Brain microvascular endothelial cell (primary cell): ENCODE data around the gene CDH4.
A peak's percentile ranks its signal among the peaks of the same experiment; 100 is the strongest.

Experiments used
- DNase-seq: peaks from one replicate; pipeline ENCODE4 v3.0.0-alpha.2; 2020
- H3K27ac ChIP-seq: fragments of 250-450 bp; sonication (Bioruptor Pico); 2 replicates; pipeline ENCODE4 v1.5.1; 2020; ENCODE audit warnings: mild to moderate bottlenecking, moderate library complexity
- H3K27me3 ChIP-seq: fragments of 250-450 bp; sonication (Bioruptor Pico); replicated peaks from 2 replicates; pipeline ENCODE4 v1.5.1; 2020; ENCODE audit warnings: mild to moderate bottlenecking
- H3K36me3 ChIP-seq: fragments of 250-450 bp; sonication (Bioruptor Pico); replicated peaks from 2 replicates; pipeline ENCODE4 v1.5.1; 2020; ENCODE audit warnings: mild to moderate bottlenecking
- H3K4me3 ChIP-seq: 2 replicates; pipeline ENCODE4 v1.5.1; 2011; ENCODE audit warnings: low read depth, mild to moderate bottlenecking, control low read depth, low read length, moderate library complexity
- CTCF ChIP-seq: IDR thresholded peaks from 2 replicates; pipeline ENCODE4 v1.5.1; 2011; ENCODE audit warnings: low read depth, mild to moderate bottlenecking, moderate library complexity, low read length, control low read depth, inconsistent platforms; ENCODE audit errors: missing control alignments
- in situ Hi-C: cut with HindIII; loops from 2 replicates; pipeline ENCODE4 v1.10.0; 2017; ENCODE audit warnings: low sequenced_read_pairs, low pct_ligation_motif_present

Gene CDH4

GRCh38 chr20:61246269-61246668 is 5.8 kb upstream of the CDH4 start:
- Histone ChIP-seq H3K27me3 (peaks cover 13% of the 10 kb centered on the region), H3K4me3 (no peak overlapping the region), H3K36me3 (no peaks in the 10 kb centered on the region), H3K27ac (no peak overlapping the region)
- no peak for TF ChIP-seq CTCF
- no peak for DNase-seq
- in situ Hi-C loops, result no loop called here

GRCh38 chr20:61249626-61250025 is 2.4 kb upstream of the CDH4 start:
- H3K27me3 ChIP-seq, result peaks cover 27% of the 10 kb centered on the region
- H3K27ac ChIP-seq, result no peak overlapping the region
- in situ Hi-C loops, result no loop called here
- no peaks in the 10 kb centered on the region for H3K36me3 ChIP-seq
- no peak for DNase-seq
- H3K4me3 ChIP-seq, result no peak overlapping the region
- no peak for TF ChIP-seq CTCF

GRCh38 chr20:61252601-61253263 is 671 bp downstream of the CDH4 start:
- TF ChIP-seq CTCF, result no peak
- in situ Hi-C loops, result no loop called here
- Histone ChIP-seq H3K27ac (no peak overlapping the region), H3K27me3 (peaks cover 27% of the 10 kb centered on the region), H3K4me3 (peak overlapping the region; percentile 56), H3K36me3 (no peaks in the 10 kb centered on the region)
- DNase-seq, result no peak

- DNase-seq, result no peak
- peak; percentile 52 for TF ChIP-seq CTCF
- peak overlapping the region; percentile 56 for H3K4me3 ChIP-seq
- in situ Hi-C loops, result no loop called here
- no peaks in the 10 kb centered on the region for H3K36me3 ChIP-seq
- H3K27ac ChIP-seq, result no peak overlapping the region
- H3K27me3 ChIP-seq, result peaks cover 27% of the 10 kb centered on the region
Measured at GRCh38 chr20:61253264-61253639, 1.2 kb downstream of the CDH4 start.

- H3K4me3 ChIP-seq, result peak overlapping the region; percentile 56
- H3K36me3 ChIP-seq, result no peaks in the 10 kb centered on the region
- in situ Hi-C loops, result no loop called here
- DNase-seq, result no peak
- no peak overlapping the region for H3K27ac ChIP-seq
- TF ChIP-seq CTCF, result no peak
- H3K27me3 ChIP-seq, result peaks cover 26% of the 10 kb centered on the region
Measured at GRCh38 chr20:61253640-61254511, 1.8 kb downstream of the CDH4 start.
